MM.1S (cell line): ENCODE measurements around the gene STK32B.

Experiments
- DNase-seq: peaks from one replicate; pipeline ENCODE4 v3.0.0-alpha.2; 2015
- H2AFZ ChIP-seq: fragments of 300-600 bp; sonication (generic); 2 replicates; pipeline ENCODE4 v1.6.0; 2016; ENCODE audit warnings: antibody characterized with exemption, low read length
- H3F3A ChIP-seq: fragments of 300-600 bp; sonication (generic); 2 replicates; pipeline ENCODE4 v1.6.1; 2016; ENCODE audit warnings: mild to moderate bottlenecking, antibody characterized with exemption, low read length, moderate library complexity, mixed read lengths; ENCODE audit not compliant: insufficient read depth
- H3K27ac ChIP-seq: fragments of 300-600 bp; sonication (generic); 2 replicates; pipeline ENCODE4 v1.5.1; 2016; ENCODE audit warnings: mild to moderate bottlenecking, low read length
- H3K27me3 ChIP-seq: fragments of 300-600 bp; sonication (generic); replicated peaks from 2 replicates; pipeline ENCODE4 v1.6.0; 2016; ENCODE audit warnings: low read length; ENCODE audit not compliant: insufficient read depth
- H3K36me3 ChIP-seq: fragments of 300-600 bp; sonication (generic); replicated peaks from 2 replicates; pipeline ENCODE4 v1.6.1; 2016; ENCODE audit warnings: mild to moderate bottlenecking, low read length, mixed read lengths; ENCODE audit not compliant: insufficient read depth
- H3K4me1 ChIP-seq: fragments of 300-600 bp; sonication (generic); 2 replicates; pipeline ENCODE4 v1.6.1; 2016; ENCODE audit warnings: low read length, mixed read lengths
- H3K4me2 ChIP-seq: fragments of 300-600 bp; sonication (generic); 2 replicates; pipeline ENCODE4 v1.6.0; 2016; ENCODE audit warnings: low read depth, low read length
- H3K4me3 ChIP-seq: fragments of 300-600 bp; sonication (generic); 2 replicates; pipeline ENCODE4 v1.5.1; 2016; ENCODE audit warnings: low read length, mixed read lengths
- H3K79me2 ChIP-seq: fragments of 300-600 bp; sonication (generic); 2 replicates; pipeline ENCODE4 v1.6.1; 2016; ENCODE audit warnings: mixed run types, low read length, mixed read lengths
- H3K9ac ChIP-seq: fragments of 300-600 bp; sonication (generic); 2 replicates; pipeline ENCODE4 v1.6.1; 2016; ENCODE audit warnings: low read length, mixed read lengths
- H3K9me2 ChIP-seq: fragments of 300-600 bp; sonication (generic); replicated peaks from 2 replicates; pipeline ENCODE4 v1.6.1; 2016; ENCODE audit warnings: mild to moderate bottlenecking, low read length, mixed read lengths; ENCODE audit not compliant: insufficient read depth
- H3K9me3 ChIP-seq: fragments of 300-600 bp; sonication (generic); replicated peaks from 2 replicates; pipeline ENCODE4 v1.6.1; 2016; ENCODE audit warnings: mild to moderate bottlenecking, low read length, mixed read lengths; ENCODE audit not compliant: insufficient read depth
- H4K20me1 ChIP-seq: fragments of 300-600 bp; sonication (generic); 2 replicates; pipeline ENCODE4 v1.6.1; 2016; ENCODE audit warnings: mild to moderate bottlenecking, low read length, moderate library complexity, mixed read lengths; ENCODE audit not compliant: insufficient read depth
- EZH2 ChIP-seq: fragments of 300-600 bp; sonication (generic); optimal IDR thresholded peaks from 2 replicates; pipeline ENCODE3; 2017; ENCODE audit warnings: low read depth, mild to moderate bottlenecking, antibody characterized with exemption, low read length, mixed read lengths
- EZH2phosphoT487 ChIP-seq: fragments of 300-600 bp; sonication (generic); IDR thresholded peaks from 2 replicates; pipeline ENCODE4 v1.6.1; 2018; ENCODE audit warnings: antibody characterized with exemption, low read length
- TF ChIP-seq, protein P1 (sequence below): fragments of 300-600 bp; sonication (generic); IDR thresholded peaks from 2 replicates; pipeline ENCODE4 v1.5.1; 2016; ENCODE audit warnings: antibody characterized with exemption, low read length, mixed read lengths

The STK32B gene

DNA sequence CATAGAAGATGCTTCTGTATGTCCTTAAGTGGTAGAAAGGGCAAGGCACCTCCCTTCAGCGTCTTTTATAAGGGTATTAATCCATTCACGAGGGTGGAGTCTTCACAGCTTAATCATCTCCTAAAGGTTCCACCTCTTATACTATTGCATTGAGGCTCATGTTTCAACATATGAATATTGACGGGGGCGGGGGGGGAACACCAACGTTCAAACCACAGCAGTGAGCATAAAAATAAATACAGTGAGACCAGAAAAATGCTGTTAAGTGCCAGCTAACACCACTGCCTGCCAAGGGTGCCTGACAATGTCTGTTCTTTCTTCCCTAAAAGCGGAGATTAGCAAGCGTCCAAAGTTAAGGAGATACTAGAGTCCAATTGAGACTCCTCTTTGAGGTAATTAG, 323.3 kb downstream of the STK32B start:
- TF ChIP-seq EZH2 = no peak
- TF ChIP-seq, protein P1, sequence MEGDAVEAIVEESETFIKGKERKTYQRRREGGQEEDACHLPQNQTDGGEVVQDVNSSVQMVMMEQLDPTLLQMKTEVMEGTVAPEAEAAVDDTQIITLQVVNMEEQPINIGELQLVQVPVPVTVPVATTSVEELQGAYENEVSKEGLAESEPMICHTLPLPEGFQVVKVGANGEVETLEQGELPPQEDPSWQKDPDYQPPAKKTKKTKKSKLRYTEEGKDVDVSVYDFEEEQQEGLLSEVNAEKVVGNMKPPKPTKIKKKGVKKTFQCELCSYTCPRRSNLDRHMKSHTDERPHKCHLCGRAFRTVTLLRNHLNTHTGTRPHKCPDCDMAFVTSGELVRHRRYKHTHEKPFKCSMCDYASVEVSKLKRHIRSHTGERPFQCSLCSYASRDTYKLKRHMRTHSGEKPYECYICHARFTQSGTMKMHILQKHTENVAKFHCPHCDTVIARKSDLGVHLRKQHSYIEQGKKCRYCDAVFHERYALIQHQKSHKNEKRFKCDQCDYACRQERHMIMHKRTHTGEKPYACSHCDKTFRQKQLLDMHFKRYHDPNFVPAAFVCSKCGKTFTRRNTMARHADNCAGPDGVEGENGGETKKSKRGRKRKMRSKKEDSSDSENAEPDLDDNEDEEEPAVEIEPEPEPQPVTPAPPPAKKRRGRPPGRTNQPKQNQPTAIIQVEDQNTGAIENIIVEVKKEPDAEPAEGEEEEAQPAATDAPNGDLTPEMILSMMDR = no peak
- TF ChIP-seq EZH2phosphoT487 = no peak
- Histone ChIP-seq H3K79me2 (no peaks in the 10 kb centered on the region), H3K9ac (no peak overlapping the region), H2AFZ (no peak overlapping the region), H3K9me2 (no peaks in the 10 kb centered on the region), H3K4me1 (no peaks in the 10 kb centered on the region), H3K36me3 (no peaks in the 10 kb centered on the region), H4K20me1 (no peaks in the 10 kb centered on the region), H3K4me2 (no peak overlapping the region), H3K4me3 (no peak overlapping the region), H3F3A (no peaks in the 10 kb centered on the region), H3K9me3 (no peaks in the 10 kb centered on the region), H3K27me3 (no peaks in the 10 kb centered on the region), H3K27ac (no peak overlapping the region)
- no peak for DNase-seq

DNA sequence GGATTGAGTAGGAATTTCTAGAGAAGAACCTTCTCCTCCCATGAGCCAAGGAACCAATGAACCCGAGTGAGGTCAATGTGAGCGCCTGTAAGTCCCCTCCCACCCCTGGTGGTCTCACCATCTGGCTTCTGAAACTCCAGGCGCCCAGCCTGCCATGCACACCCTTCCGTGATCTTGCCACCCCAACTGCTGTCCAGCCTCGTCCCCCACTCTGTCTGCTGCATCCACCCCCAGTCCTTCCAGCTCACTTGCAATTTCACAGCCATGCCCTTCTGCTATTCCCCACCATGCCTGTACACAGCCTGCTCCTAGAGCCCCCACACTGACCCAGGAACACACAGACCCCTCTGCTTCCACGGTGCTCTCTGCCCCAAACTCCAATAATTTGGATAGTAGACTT, 323.7 kb downstream of the STK32B start:
- Histone ChIP-seq H3K9ac (no peak overlapping the region), H4K20me1 (no peaks in the 10 kb centered on the region), H3K4me2 (no peak overlapping the region), H2AFZ (no peak overlapping the region), H3F3A (no peaks in the 10 kb centered on the region), H3K27me3 (no peaks in the 10 kb centered on the region), H3K4me3 (no peak overlapping the region), H3K27ac (no peak overlapping the region), H3K36me3 (no peaks in the 10 kb centered on the region), H3K9me3 (no peaks in the 10 kb centered on the region), H3K4me1 (no peaks in the 10 kb centered on the region), H3K79me2 (no peaks in the 10 kb centered on the region), H3K9me2 (no peaks in the 10 kb centered on the region)
- no peak for TF ChIP-seq EZH2
- TF ChIP-seq EZH2phosphoT487 = no peak
- no peak for DNase-seq

DNA sequence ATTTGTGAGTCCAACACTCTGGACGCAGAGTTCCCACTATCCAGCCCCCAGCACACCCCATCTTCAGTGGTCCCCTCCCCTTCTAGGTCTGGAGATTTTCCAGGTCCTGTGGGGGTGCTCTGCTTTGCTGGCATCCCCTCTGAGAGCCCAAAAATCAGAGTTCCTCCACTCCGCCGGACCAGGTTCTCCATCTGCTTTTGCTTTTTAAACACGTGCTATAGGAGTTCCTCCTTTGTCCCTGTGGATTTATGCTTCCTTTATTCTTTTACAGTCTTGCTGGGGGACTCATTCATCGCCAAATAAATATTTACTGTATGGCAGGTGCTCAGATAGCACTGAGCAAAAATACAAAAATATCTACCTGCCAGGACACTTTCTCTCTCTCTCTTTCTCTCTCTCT, 324.7 kb downstream of the STK32B start:
- no peak for DNase-seq
- Histone ChIP-seq H3K4me2 (no peak overlapping the region), H3K9me2 (no peaks in the 10 kb centered on the region), H3F3A (no peaks in the 10 kb centered on the region), H2AFZ (no peak overlapping the region), H3K4me1 (no peaks in the 10 kb centered on the region), H3K36me3 (no peaks in the 10 kb centered on the region), H3K79me2 (no peaks in the 10 kb centered on the region), H3K9ac (no peak overlapping the region), H3K27ac (no peak overlapping the region), H3K4me3 (no peak overlapping the region), H3K9me3 (no peaks in the 10 kb centered on the region), H4K20me1 (no peaks in the 10 kb centered on the region), H3K27me3 (no peaks in the 10 kb centered on the region)
- TF ChIP-seq EZH2phosphoT487 = no peak
- TF ChIP-seq, protein P1 = no peak
- no peak for TF ChIP-seq EZH2

- H3K9ac ChIP-seq = no peak overlapping the region
- H4K20me1 ChIP-seq = no peaks in the 10 kb centered on the region
- no peaks in the 10 kb centered on the region for H3K79me2 ChIP-seq
- no peak for DNase-seq
- H3K4me2 ChIP-seq = no peak overlapping the region
- H3F3A ChIP-seq = no peaks in the 10 kb centered on the region
- H3K27ac ChIP-seq = no peak overlapping the region
- no peaks in the 10 kb centered on the region for H3K27me3 ChIP-seq
- H3K4me1 ChIP-seq = no peaks in the 10 kb centered on the region
- no peaks in the 10 kb centered on the region for H3K9me3 ChIP-seq
- TF ChIP-seq, protein P1 = peak; percentile 30
- TF ChIP-seq EZH2 = no peak
- no peaks in the 10 kb centered on the region for H3K9me2 ChIP-seq
- H3K4me3 ChIP-seq = no peak overlapping the region
- H3K36me3 ChIP-seq = no peaks in the 10 kb centered on the region
- H2AFZ ChIP-seq = no peak overlapping the region
Measured at GRCh38 chr4:5378002-5378401, 326.7 kb downstream of the STK32B start.
